SK-N-SH treated with all-trans-retinoic acid at 6 μM for 48 hours (cell line): Measurements from ENCODE around the gene GUCD1.

Source experiments
- ATAC-seq: fragments of 200-7000 bp; cut with Tn5 transposase; 3 replicates; pipeline ENCODE4 v1.9.1; 2020; ENCODE audit warnings: mild to moderate bottlenecking, moderate library complexity
- ARNTL ChIP-seq: fragments of 450-650 bp; formaldehyde crosslinking; IDR thresholded peaks from 2 replicates; pipeline ENCODE4 v1.5.0; 2020; ENCODE audit warnings: low read depth, mild to moderate bottlenecking, moderate library complexity, borderline replicate concordance
- BACH2 ChIP-seq: fragments of 250-450 bp; sonication (Bioruptor Pico); IDR thresholded peaks from 2 replicates; pipeline ENCODE4 v1.9.0; 2021; ENCODE audit warnings: mild to moderate bottlenecking, borderline replicate concordance
- CREB5 ChIP-seq: fragments of 250-450 bp; sonication (Bioruptor Pico); IDR thresholded peaks from 2 replicates; pipeline ENCODE4 v1.5.1; 2020; ENCODE audit warnings: low read depth, mild to moderate bottlenecking, moderate library complexity
- CSDC2 ChIP-seq: fragments of 250-450 bp; sonication (Bioruptor Pico); IDR thresholded peaks from 2 replicates; pipeline ENCODE4 v1.5.0; 2020; ENCODE audit warnings: mild to moderate bottlenecking, moderate library complexity
- ESRRG ChIP-seq: fragments of 250-450 bp; sonication (Bioruptor Pico); IDR thresholded peaks from 2 replicates; pipeline ENCODE4 v1.6.1; 2021; ENCODE audit warnings: mild to moderate bottlenecking
- GLIS3 ChIP-seq: fragments of 250-450 bp; sonication (Bioruptor Pico); IDR thresholded peaks from 2 replicates; pipeline ENCODE4 v1.5.0; 2020; ENCODE audit warnings: mild to moderate bottlenecking, moderate library complexity
- ISL1 ChIP-seq: fragments of 250-450 bp; sonication (Bioruptor Pico); IDR thresholded peaks from 2 replicates; pipeline ENCODE4 v2.1.2; 2022; ENCODE audit warnings: mild to moderate bottlenecking, moderate library complexity
- OSR1 ChIP-seq: fragments of 250-450 bp; sonication (Bioruptor Pico); IDR thresholded peaks from 2 replicates; pipeline ENCODE4 v1.8.0; 2022; ENCODE audit warnings: moderate library complexity, mild to moderate bottlenecking, inconsistent platforms
- PATZ1 ChIP-seq: fragments of 250-450 bp; sonication (Bioruptor Pico); IDR thresholded peaks from 2 replicates; pipeline ENCODE4 v1.8.0; 2020; ENCODE audit warnings: mild to moderate bottlenecking, moderate library complexity, borderline replicate concordance
- POU6F1 ChIP-seq: fragments of 250-450 bp; sonication (Bioruptor Pico); IDR thresholded peaks from 2 replicates; pipeline ENCODE4 v1.8.0; 2021; ENCODE audit warnings: low read depth, mild to moderate bottlenecking, moderate library complexity, borderline replicate concordance
- RARB ChIP-seq: fragments of 250-450 bp; sonication (Bioruptor Pico); IDR thresholded peaks from 2 replicates; pipeline ENCODE4 v1.8.0; 2021; ENCODE audit warnings: mild to moderate bottlenecking, moderate library complexity
- SNAI2 ChIP-seq: fragments of 250-450 bp; sonication (Bioruptor Pico); IDR thresholded peaks from 2 replicates; pipeline ENCODE4 v1.5.0; 2020; ENCODE audit warnings: mild to moderate bottlenecking, moderate library complexity
- TCF4 ChIP-seq: fragments of 250-450 bp; sonication (Bioruptor Pico); IDR thresholded peaks from 2 replicates; pipeline ENCODE4 v1.8.0; 2021; ENCODE audit warnings: mild to moderate bottlenecking, moderate library complexity, borderline replicate concordance
- TOX ChIP-seq: fragments of 250-450 bp; sonication (Bioruptor Pico); IDR thresholded peaks from 2 replicates; pipeline ENCODE4 v1.8.0; 2021; ENCODE audit warnings: mild to moderate bottlenecking, moderate library complexity, borderline replicate concordance
- ZC3H10 ChIP-seq: fragments of 250-450 bp; sonication (Bioruptor Pico); IDR thresholded peaks from 2 replicates; pipeline ENCODE4 v1.5.1; 2021; ENCODE audit warnings: mild to moderate bottlenecking, moderate library complexity
- ZFP3 ChIP-seq: fragments of 250-450 bp; sonication (Bioruptor Pico); IDR thresholded peaks from 2 replicates; pipeline ENCODE4 v1.5.0; 2020; ENCODE audit warnings: mild to moderate bottlenecking, moderate library complexity
- ZFP30 ChIP-seq: fragments of 450-650 bp; formaldehyde crosslinking; IDR thresholded peaks from 2 replicates; pipeline ENCODE4 v1.5.0; 2022; ENCODE audit warnings: mild to moderate bottlenecking, moderate library complexity
- ZNF565 ChIP-seq: fragments of 450-650 bp; formaldehyde crosslinking; conservative IDR thresholded peaks from 2 replicates; pipeline ENCODE4 v1.5.0; 2020; ENCODE audit warnings: low read depth, mild to moderate bottlenecking, moderate library complexity
- ZNF70 ChIP-seq: fragments of 450-650 bp; formaldehyde crosslinking; IDR thresholded peaks from 2 replicates; pipeline ENCODE4 v1.5.0; 2020; ENCODE audit warnings: mild to moderate bottlenecking, moderate library complexity
- ZNF8 ChIP-seq: fragments of 450-650 bp; formaldehyde crosslinking; IDR thresholded peaks from 2 replicates; pipeline ENCODE4 v1.5.0; 2020; ENCODE audit warnings: mild to moderate bottlenecking, moderate library complexity
- TF ChIP-seq, protein P1 (sequence below): fragments of 250-450 bp; sonication (Bioruptor Pico); IDR thresholded peaks from 2 replicates; pipeline ENCODE4 v1.5.0; 2020; ENCODE audit warnings: mild to moderate bottlenecking, moderate library complexity
- TF ChIP-seq, protein P2 (sequence below): fragments of 250-450 bp; sonication (Bioruptor Pico); IDR thresholded peaks from 2 replicates; pipeline ENCODE4 v1.5.1; 2021; ENCODE audit warnings: mild to moderate bottlenecking, moderate library complexity

GUCD1 gene

GRCh38 chr22:24565077-24565476, 10.1 kb upstream of the GUCD1 start:
- no peak for ATAC-seq
- TF ChIP-seq TOX (CRISPR knock-in tag) (no peak), GLIS3 (CRISPR knock-in tag) (no peak), ZC3H10 (no peak), ZFP3 (CRISPR knock-in tag) (no peak), CSDC2 (CRISPR knock-in tag) (no peak), BACH2 (CRISPR knock-in tag) (no peak), CREB5 (no peak), ZFP30 (CRISPR knock-in tag) (no peak), ESRRG (CRISPR knock-in tag) (no peak), RARB (CRISPR knock-in tag) (no peak), TCF4 (CRISPR knock-in tag) (no peak), SNAI2 (CRISPR knock-in tag) (no peak), ZNF8 (CRISPR knock-in tag) (no peak), ARNTL (CRISPR knock-in tag) (no peak), PATZ1 (CRISPR knock-in tag) (no peak)
- TF ChIP-seq, protein P1, sequence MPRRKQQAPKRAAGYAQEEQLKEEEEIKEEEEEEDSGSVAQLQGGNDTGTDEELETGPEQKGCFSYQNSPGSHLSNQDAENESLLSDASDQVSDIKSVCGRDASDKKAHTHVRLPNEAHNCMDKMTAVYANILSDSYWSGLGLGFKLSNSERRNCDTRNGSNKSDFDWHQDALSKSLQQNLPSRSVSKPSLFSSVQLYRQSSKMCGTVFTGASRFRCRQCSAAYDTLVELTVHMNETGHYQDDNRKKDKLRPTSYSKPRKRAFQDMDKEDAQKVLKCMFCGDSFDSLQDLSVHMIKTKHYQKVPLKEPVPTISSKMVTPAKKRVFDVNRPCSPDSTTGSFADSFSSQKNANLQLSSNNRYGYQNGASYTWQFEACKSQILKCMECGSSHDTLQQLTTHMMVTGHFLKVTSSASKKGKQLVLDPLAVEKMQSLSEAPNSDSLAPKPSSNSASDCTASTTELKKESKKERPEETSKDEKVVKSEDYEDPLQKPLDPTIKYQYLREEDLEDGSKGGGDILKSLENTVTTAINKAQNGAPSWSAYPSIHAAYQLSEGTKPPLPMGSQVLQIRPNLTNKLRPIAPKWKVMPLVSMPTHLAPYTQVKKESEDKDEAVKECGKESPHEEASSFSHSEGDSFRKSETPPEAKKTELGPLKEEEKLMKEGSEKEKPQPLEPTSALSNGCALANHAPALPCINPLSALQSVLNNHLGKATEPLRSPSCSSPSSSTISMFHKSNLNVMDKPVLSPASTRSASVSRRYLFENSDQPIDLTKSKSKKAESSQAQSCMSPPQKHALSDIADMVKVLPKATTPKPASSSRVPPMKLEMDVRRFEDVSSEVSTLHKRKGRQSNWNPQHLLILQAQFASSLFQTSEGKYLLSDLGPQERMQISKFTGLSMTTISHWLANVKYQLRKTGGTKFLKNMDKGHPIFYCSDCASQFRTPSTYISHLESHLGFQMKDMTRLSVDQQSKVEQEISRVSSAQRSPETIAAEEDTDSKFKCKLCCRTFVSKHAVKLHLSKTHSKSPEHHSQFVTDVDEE (CRISPR knock-in tag) = no peak
- TF ChIP-seq, all 23 proteins: peak for 0

DNA sequence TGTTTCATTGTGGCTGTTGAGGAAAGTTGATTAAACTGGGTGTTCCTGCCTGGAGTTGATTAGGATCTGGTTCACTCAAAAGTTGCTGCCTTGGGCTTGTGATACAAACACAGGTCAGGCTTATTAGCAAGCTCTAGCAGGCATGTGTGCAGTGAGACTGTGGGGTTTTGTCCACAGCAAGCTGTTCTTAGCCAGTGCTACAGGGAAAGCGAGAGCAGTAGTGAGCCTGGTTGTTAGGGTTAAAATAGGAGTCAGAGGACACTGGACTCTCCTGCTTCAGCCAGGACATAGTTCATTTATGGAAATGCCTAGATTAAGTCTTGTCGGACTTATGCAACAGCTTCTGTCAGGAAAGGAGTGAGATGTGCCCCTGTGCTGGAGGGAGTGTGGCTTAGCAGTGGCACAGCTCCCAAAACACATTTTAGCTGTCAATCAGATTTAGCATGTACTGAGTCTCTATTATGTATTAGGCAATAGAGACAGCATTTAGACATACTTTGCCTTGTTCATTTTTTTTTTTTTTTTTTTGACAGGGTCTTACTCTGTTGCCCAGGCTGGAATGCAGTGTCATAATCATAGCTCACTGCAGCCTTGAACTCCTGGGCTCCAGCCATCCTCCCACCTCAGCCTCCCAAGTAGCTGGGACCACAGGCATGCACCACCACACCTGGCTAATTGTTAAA, 9.6 kb upstream of the GUCD1 start:
- no peak for ATAC-seq
- TF ChIP-seq ESRRG (CRISPR knock-in tag) = no peak
- TF ChIP-seq OSR1 (CRISPR knock-in tag) = no peak
- TF ChIP-seq SNAI2 (CRISPR knock-in tag) = no peak
- TF ChIP-seq GLIS3 (CRISPR knock-in tag) = no peak
- no peak for TF ChIP-seq ZNF565 (CRISPR knock-in tag)
- no peak for TF ChIP-seq CREB5
- TF ChIP-seq BACH2 (CRISPR knock-in tag) = no peak
- no peak for TF ChIP-seq POU6F1
- no peak for TF ChIP-seq TOX (CRISPR knock-in tag)
- no peak for TF ChIP-seq CSDC2 (CRISPR knock-in tag)
- TF ChIP-seq ARNTL (CRISPR knock-in tag) = no peak
- no peak for TF ChIP-seq RARB (CRISPR knock-in tag)
- TF ChIP-seq PATZ1 (CRISPR knock-in tag) = no peak
- TF ChIP-seq, protein P2, sequence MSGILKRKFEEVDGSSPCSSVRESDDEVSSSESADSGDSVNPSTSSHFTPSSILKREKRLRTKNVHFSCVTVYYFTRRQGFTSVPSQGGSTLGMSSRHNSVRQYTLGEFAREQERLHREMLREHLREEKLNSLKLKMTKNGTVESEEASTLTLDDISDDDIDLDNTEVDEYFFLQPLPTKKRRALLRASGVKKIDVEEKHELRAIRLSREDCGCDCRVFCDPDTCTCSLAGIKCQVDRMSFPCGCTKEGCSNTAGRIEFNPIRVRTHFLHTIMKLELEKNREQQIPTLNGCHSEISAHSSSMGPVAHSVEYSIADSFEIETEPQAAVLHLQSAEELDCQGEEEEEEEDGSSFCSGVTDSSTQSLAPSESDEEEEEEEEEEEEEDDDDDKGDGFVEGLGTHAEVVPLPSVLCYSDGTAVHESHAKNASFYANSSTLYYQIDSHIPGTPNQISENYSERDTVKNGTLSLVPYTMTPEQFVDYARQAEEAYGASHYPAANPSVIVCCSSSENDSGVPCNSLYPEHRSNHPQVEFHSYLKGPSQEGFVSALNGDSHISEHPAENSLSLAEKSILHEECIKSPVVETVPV = no peak
- TF ChIP-seq ZNF70 (CRISPR knock-in tag) = no peak
- TF ChIP-seq TCF4 (CRISPR knock-in tag) = no peak
- no peak for TF ChIP-seq ISL1 (CRISPR knock-in tag)
